Heart left ventricle (tissue), 16 donors: ENCODE results near the gene SYNE2. TPM values are rescaled to one million over a fixed set of nuclear protein-coding genes. Genes with fewer than 3 reads are reported as not detected.
A peak's percentile ranks its signal among the peaks of the same experiment; 100 is the strongest.
"Not testable (repeated sequence)": the region's sequence is repeated elsewhere in the genome, so short reads cannot be mapped to it uniquely, and the experiment has no call there.

ENCODE experiments used
- ATAC-seq, 4 donors: fragments of 200-7000 bp; cut with Tn5 transposase; one replicate each; pipeline ENCODE4 v1.9.1; 2020 to 2022; ENCODE audit warnings: moderate library complexity in 4 of 4, mild to moderate bottlenecking in 3 of 4, moderate number of reproducible peaks in 1 of 4
- DNase-seq, 5 donors: peaks; one replicate each; pipeline ENCODE4 v3.0.0-alpha.2; 2020
- H3K27ac ChIP-seq, 12 donors: fragments of 200-600 bp; sonication (generic) in 4 of 12; one replicate each; pipeline versions ENCODE4 v1.5.0 to v1.8.0; 2016 to 2022; ENCODE audit warnings: mild to moderate bottlenecking in 2 of 12
- H3K27me3 ChIP-seq, 9 donors: fragments of 200-600 bp; sonication (generic) in 2 of 9; one replicate each; pipeline versions ENCODE4 v1.5.1 to v1.8.0; 2016 to 2022; ENCODE audit warnings: mild to moderate bottlenecking in 3 of 9
- H3K36me3 ChIP-seq, 9 donors: fragments of 200-600 bp; sonication (generic) in 2 of 9; one replicate each; pipeline versions ENCODE4 v1.5.0 to v1.8.0; 2018 to 2022; ENCODE audit warnings: mild to moderate bottlenecking in 2 of 9
- H3K4me1 ChIP-seq, 12 donors: fragments of 200-600 bp; sonication (generic) in 4 of 12; one replicate each; pipeline versions ENCODE4 v1.5.0 to v1.8.0; 2016 to 2022; ENCODE audit warnings: mild to moderate bottlenecking in 3 of 12
- H3K4me3 ChIP-seq, 12 donors: fragments of 200-600 bp; sonication (generic) in 4 of 12; one replicate each; pipeline versions ENCODE4 v1.5.0 to v1.8.0; 2017 to 2022; ENCODE audit warnings: mild to moderate bottlenecking in 9 of 12, moderate library complexity in 4 of 12
- H3K9me3 ChIP-seq, 12 donors: fragments of 200-600 bp; sonication (generic) in 4 of 12; one replicate each; pipeline versions ENCODE4 v1.5.0 to v1.8.0; 2016 to 2022; ENCODE audit warnings: mild to moderate bottlenecking in 1 of 12
- POLR2A ChIP-seq, 2 donors: fragments of 450-650 bp; IDR thresholded peaks; one replicate each; pipeline ENCODE4 v1.6.1; 2017; ENCODE audit warnings: antibody characterized with exemption in 2 of 2, mild to moderate bottlenecking in 2 of 2, moderate library complexity in 2 of 2
- WGBS, 4 donors: extraction: QIAGEN DNeasy Blood & Tissue Kit in 2 of 4; methylation state at CpG; one replicate each; pipeline versions ENCODE4 v1.1.5 to v1.1.7; 2013 to 2018; 5-methylcytosine and 5-hydroxymethylcytosine counted together
- intact Hi-C, 10 donors: fragments of 100-400 bp; cut with DNase I; formaldehyde crosslinking; loops; one replicate each; pipeline versions ENCODE4 v1.11.1 to v1.14.2; 2022
- long read RNA-seq, 3 donors: library from polyadenylated mRNA; unstranded; transcript quantifications; one replicate each; pipeline ENCODE4 v2.0.0, GENCODE V29; 2020 to 2021
- polyA plus RNA-seq, 2 donors: library from polyadenylated mRNA; stranded (reverse); fragments of 200-250 nt; gene quantifications; one replicate each; pipeline ENCODE4 v1.2.3, GENCODE V29; 2013
- total RNA-seq, 9 donors: library from RNA; depleted of rRNA in 2 of 9; stranded (reverse); fragments of >200 nt in 2 of 9; fragmentation: NEBNext Ultra II Directional in 3 of 9; extraction: Animal tissue kit (Norgen Biotek cat#: 25700) in 3 of 9; gene quantifications; one replicate each; pipeline versions ENCODE4 v1.1.0 to v1.2.4, GENCODE V29; 2016 to 2023
- TF ChIP-seq, protein P1 (sequence below), 12 donors: fragments of 200-600 bp; sonication (generic) in 4 of 12; IDR thresholded peaks; one replicate each; pipeline versions ENCODE4 v1.5.0 to v1.8.0; 2018 to 2022; ENCODE audit warnings: antibody characterized with exemption in 12 of 12, mild to moderate bottlenecking in 5 of 12
- donor health status: ischemic (EF 13 %, LVEDD 7.1; RV severe dilation, severe dysfunction).
- donor health status: healthy with polysubstance abuse.
- donor health status: DM: no; HTN: yes; CAD: no.
- donor health status: DM: no; HTN: no; CAD: no.
- donor health status: ischemic (EF 25% LVEDD 6.9; RV normal size, moderate dysfunction).
- donor health status: ischemic (EF 25% LVEDD 5.7; RV mildly dilated, moderate dysfunction).
- donor health status: healthy.
- donor health status: DM: yes; HTN: yes; CAD: no.
- donor health status: ischemic (EF 35%, LVEDD 5.7; RV mildly dilated, moderate dysfunction).
- donor health status: nonischemic (EF 11% LVEDD 7.7; RV severe dilation, severe dysfunction).
- donor health status: DM: yes; HTN: yes; CAD: no.
- donor health status: PGD.
- donor health status: ischemic (EF 29% LVEDD 5.4; RV normal size, mild dysfunction).
- donor health status: nonischemic (EF 23%, LVEDD 6.1; RV moderate dilation, normal function).

SYNE2 gene, protein sequence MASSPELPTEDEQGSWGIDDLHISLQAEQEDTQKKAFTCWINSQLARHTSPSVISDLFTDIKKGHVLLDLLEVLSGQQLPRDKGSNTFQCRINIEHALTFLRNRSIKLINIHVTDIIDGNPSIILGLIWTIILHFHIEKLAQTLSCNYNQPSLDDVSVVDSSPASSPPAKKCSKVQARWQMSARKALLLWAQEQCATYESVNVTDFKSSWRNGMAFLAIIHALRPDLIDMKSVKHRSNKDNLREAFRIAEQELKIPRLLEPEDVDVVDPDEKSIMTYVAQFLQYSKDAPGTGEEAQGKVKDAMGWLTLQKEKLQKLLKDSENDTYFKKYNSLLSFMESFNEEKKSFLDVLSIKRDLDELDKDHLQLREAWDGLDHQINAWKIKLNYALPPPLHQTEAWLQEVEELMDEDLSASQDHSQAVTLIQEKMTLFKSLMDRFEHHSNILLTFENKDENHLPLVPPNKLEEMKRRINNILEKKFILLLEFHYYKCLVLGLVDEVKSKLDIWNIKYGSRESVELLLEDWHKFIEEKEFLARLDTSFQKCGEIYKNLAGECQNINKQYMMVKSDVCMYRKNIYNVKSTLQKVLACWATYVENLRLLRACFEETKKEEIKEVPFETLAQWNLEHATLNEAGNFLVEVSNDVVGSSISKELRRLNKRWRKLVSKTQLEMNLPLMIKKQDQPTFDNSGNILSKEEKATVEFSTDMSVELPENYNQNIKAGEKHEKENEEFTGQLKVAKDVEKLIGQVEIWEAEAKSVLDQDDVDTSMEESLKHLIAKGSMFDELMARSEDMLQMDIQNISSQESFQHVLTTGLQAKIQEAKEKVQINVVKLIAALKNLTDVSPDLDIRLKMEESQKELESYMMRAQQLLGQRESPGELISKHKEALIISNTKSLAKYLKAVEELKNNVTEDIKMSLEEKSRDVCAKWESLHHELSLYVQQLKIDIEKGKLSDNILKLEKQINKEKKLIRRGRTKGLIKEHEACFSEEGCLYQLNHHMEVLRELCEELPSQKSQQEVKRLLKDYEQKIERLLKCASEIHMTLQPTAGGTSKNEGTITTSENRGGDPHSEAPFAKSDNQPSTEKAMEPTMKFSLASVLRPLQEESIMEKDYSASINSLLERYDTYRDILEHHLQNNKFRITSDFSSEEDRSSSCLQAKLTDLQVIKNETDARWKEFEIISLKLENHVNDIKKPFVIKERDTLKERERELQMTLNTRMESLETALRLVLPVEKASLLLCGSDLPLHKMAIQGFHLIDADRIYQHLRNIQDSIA (N-terminal part only)
- total RNA-seq (100 to 1,000 TPM in 8 of 9 donors, 10 to 100 TPM in 1; 83.2 to 255 (median 111) TPM), polyA plus RNA-seq (100 to 1,000 TPM in 1 of 2 donors, 10 to 100 TPM in 1; 58.2 to 148 TPM)
- long read RNA-seq, donor 1, partial matches to known transcripts: 35 of 63 reads
- long read RNA-seq, donor 1, other reads (novel, unspliced or antisense): 26 of 63 reads
- long read RNA-seq, donor 2, transcript SYNE2-207 (11 exons, 2,669 nt): major isoform, 12 of 215 reads
- long read RNA-seq, donor 2, partial matches to known transcripts: 158 of 215 reads
- long read RNA-seq, donor 2, other reads (novel, unspliced or antisense): 44 of 215 reads
- long read RNA-seq, donor 3, partial matches to known transcripts: 40 of 59 reads
- long read RNA-seq, donor 3, other reads (novel, unspliced or antisense): 19 of 59 reads

DNA sequence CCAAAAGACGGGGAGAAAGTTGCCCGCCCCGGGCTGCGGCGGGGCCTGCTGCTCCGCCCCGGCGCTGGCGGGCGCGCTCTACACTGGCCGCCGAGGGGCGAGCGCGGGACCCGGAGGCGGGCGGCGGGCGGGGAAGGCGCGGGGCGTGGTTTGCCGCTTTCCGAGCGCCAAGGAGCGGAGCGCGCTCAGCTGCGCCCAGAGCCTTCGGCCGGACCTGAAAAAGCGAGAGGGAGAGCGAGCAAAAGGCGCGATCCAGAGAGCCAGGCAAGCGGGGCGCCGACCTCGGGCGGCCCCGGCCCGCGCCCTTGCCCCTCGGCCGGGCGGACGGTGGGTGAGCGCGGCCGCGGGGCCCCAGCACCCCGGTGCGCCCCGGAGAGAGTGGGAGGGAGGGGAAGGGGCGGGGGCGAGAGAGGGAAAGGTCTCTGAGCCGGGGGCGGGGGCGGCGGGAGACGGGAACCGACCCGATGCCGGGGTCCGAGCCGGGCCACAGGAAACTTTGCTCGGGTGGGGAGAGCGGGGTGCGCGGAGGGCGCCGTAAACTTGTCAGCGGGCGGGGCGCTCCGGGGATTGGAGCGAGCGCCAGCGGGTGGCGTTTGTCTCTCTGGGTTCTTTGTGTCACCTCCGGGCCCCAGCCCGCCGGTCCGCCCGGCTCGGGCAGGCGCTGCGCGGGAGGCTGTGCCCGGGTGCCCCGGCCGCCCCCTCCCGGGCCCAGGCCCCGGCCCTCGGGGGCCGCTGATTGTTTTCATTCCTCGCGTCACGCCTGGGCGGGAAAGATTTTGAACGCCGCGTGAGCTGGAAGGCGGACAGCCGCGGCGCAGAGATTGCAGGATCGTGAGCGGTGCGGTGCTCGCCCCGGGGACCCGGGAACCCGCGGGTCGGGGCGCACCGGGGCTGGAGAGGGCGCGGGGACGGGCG is at the start of gene SYNE2:
Gene SYNE2 (plus strand): TSS at position 188 of the 915 bp plus-strand sequence. CDS start 56,145 bp downstream, outside the sequence.
- peak; percentile 83 to 90 (median 83) for DNase-seq
- Histone ChIP-seq H3K36me3 (no peaks in the 10 kb centered on the region), H3K27ac (peak within 1 kb of the TSS; percentile 88 to 97 (median 92)), H3K4me1 (peaks cover 0 to 44% (median 35%) of the 10 kb centered on the region in 12 donors), H3K27me3 (peaks cover 0 to 20% (median 0%) of the 10 kb centered on the region in 9 donors), H3K9me3 (no peaks in the 10 kb centered on the region), H3K4me3 (peak within 1 kb of the TSS; percentile 59 to 98 (median 80))
- 0 to 1% (median 0%) methylated on average over 12 to 124 of the region's 124 CpGs for WGBS, 4 donors
- peak; percentile 77 to 95 (median 92) for ATAC-seq
- peak in 1 of 2 donors; percentile 75 for TF ChIP-seq POLR2A (IDR thresholded peaks at IDR 0.05)
- TF ChIP-seq, protein P1, sequence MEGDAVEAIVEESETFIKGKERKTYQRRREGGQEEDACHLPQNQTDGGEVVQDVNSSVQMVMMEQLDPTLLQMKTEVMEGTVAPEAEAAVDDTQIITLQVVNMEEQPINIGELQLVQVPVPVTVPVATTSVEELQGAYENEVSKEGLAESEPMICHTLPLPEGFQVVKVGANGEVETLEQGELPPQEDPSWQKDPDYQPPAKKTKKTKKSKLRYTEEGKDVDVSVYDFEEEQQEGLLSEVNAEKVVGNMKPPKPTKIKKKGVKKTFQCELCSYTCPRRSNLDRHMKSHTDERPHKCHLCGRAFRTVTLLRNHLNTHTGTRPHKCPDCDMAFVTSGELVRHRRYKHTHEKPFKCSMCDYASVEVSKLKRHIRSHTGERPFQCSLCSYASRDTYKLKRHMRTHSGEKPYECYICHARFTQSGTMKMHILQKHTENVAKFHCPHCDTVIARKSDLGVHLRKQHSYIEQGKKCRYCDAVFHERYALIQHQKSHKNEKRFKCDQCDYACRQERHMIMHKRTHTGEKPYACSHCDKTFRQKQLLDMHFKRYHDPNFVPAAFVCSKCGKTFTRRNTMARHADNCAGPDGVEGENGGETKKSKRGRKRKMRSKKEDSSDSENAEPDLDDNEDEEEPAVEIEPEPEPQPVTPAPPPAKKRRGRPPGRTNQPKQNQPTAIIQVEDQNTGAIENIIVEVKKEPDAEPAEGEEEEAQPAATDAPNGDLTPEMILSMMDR (IDR thresholded peaks at IDR 0.05): peak in 10 of 12 donors; percentile 18 to 59 (median 44)
- intact Hi-C loops: loop anchor here in 9 of 10 donors (1.0 to 10.0 kb wide), 8 partner anchors 22 to 139 kb away; no protein-coding TSS in a partner anchor

DNA sequence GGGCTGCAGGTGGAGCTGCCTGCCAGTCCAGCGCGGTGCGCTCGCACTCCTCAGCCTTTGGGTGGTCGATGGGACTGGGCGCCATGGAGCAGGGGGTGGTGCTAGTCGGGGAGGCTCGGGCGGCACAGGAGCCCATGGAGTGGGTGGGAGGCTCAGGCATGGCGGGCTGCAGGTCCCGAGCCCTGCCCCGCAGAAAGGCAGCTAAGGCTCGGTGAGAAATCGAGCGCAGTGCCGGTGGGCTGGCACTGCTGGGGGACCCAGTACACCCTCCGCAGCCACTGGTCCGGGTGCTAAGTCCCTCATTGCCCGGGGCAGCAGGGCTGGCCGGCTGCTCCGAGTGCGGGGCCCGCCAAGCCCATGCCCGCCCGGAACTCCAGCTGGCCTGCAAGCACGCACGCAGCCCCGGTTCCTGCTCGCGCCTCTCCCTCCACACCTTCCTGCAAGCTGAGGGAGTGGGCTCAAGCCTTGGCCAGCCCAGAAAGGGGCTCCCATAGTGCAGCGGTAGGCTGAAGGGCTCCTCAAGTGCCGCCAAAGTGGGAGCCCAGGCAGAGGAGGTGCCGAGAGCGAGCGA is 49.5 kb upstream of the SYNE2 start:
- H3K9me3 ChIP-seq, H3K27me3 ChIP-seq, ATAC-seq, DNase-seq, H3K36me3 ChIP-seq, H3K4me1 ChIP-seq, H3K4me3 ChIP-seq, H3K27ac ChIP-seq: not testable (repeated sequence)
- intact Hi-C loops: loop anchor here in 4 of 10 donors (5.0 to 10.0 kb wide), 5 partner anchors 191 to 499 kb away; partner anchors contain the start of gene ESR2 (in 2 of the 4)
- WGBS, 4 donors: 91 to 95% (median 94%) methylated on average over 17 to 35 of the region's 35 CpGs

DNA sequence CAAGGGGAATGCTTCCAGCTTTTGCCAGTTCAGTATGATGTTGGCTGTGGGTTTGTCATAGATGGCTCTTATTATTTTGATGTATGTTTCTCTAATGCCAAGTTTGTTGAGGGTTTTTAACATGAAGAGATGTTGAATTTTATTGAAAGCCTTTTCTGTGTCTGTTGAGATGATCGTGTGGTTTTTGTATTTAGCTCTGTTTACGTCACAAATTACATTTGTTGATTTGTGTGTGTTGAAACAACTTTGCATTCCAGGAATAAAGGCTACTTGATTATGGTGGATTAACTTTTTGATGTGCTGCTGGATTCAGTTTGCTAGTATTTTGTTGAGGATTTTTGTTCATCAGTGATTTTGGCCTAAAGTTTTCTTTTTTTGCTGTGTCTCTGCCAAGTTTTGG is 46.7 kb upstream of the SYNE2 start:
- H3K36me3 ChIP-seq, H3K4me3 ChIP-seq, H3K4me1 ChIP-seq, H3K27me3 ChIP-seq, H3K27ac ChIP-seq, ATAC-seq, DNase-seq, H3K9me3 ChIP-seq: not testable (repeated sequence)
- 83 to 92% (median 88%) methylated on average over 2 of the region's 2 CpGs for WGBS, 4 donors
- intact Hi-C loops: loop anchor here in 2 of 10 donors (10.0 kb wide), 2 partner anchors 189 to 489 kb away; partner anchors contain the start of gene ESR2 (in 1 of the 2)

DNA sequence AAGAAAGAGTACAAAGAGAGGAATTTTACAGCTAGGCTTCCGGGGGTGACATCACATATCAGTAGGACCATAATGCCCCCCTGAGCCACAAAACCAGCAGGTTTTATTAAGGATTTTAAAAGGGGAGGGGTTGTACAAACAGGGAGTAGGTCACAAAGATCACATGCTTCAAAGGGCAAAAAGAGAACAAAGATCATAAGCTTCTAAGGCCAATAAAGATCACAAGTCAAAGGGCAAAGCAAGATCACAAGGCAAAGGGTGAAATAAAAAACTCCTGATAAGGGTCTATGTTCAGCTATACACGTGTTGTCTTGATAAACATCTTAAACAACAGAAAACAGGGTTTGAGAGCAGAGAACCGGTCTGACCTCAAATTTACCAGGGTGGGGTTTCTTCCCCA is 41.1 kb upstream of the SYNE2 start:
- H3K36me3 ChIP-seq, H3K4me3 ChIP-seq, H3K4me1 ChIP-seq, ATAC-seq, H3K27ac ChIP-seq, H3K27me3 ChIP-seq, DNase-seq, intact Hi-C loops: not testable (repeated sequence)
- H3K9me3 ChIP-seq: peaks cover 0 to 23% (median 7%) of the 10 kb centered on the region in 12 donors
- WGBS, 4 donors: 86 to 92% (median 89%) methylated on average over 3 of the region's 3 CpGs
